DOHH2 (cell line): ENCODE data around the gene SP4.

Experiments used
- CTCF ChIP-seq: fragments of 200-600 bp; sonication (generic); IDR thresholded peaks from one replicate; pipeline ENCODE4 v1.5.1; 2014; ENCODE audit warnings: antibody characterized with exemption, mild to moderate bottlenecking, low read depth, low read length; ENCODE audit not compliant: poor library complexity, severe bottlenecking
- EZH2phosphoT487 ChIP-seq: fragments of 200-600 bp; sonication (generic); IDR thresholded peaks from 2 replicates; pipeline ENCODE4 v1.6.1; 2017; ENCODE audit warnings: borderline replicate concordance, mild to moderate bottlenecking, antibody characterized with exemption, low read length, moderate library complexity, mixed read lengths

DNA sequence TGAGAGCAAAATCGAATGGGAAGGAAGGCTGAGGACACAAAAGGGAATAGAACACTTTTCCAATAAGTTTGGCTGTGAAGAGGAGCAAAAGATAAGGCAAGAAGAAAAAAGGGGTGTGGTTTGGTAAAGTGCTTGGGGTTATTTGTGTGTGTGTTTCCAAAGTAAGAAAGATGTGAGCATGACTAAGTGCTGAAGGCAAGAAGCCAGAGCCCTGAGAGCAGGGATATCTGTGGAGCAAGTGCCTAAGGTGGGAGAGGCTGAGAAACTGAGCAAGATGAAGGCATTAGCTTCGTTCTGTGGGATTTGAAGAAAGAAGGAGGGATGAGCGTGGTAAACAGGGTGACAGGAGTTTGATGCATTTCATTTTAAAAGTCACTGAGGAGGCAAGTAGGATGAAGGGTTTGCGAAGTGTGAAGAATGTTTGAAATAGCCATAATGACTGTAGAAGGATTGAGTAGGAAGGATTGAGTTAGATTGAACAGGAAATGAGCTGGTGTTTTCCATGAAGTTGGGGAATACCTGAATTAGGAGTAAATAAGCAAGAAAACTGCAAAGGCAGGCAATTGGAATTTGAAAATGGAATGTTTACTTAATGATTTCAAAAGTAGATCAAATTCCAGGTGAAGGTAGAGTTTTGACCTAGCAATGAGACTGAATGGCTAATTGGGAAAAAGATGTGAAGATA is 19.9 kb upstream of the SP4 start:
- TF ChIP-seq CTCF (no peak), EZH2phosphoT487 (no peak)
